Ammon's horn (tissue), 1 donor: ENCODE data around the gene DNAJC25.
A peak's percentile ranks its signal among the peaks of the same experiment; 100 is the strongest.
"Not testable (repeated sequence)": the region's sequence is repeated elsewhere in the genome, so short reads cannot be mapped to it uniquely, and the experiment has no call there.

ENCODE experiments used
- DNase-seq: peaks from one replicate; pipeline ENCODE4 v3.0.0-alpha.2; 2016; ENCODE audit warnings: low spot score

Gene DNAJC25

DNA sequence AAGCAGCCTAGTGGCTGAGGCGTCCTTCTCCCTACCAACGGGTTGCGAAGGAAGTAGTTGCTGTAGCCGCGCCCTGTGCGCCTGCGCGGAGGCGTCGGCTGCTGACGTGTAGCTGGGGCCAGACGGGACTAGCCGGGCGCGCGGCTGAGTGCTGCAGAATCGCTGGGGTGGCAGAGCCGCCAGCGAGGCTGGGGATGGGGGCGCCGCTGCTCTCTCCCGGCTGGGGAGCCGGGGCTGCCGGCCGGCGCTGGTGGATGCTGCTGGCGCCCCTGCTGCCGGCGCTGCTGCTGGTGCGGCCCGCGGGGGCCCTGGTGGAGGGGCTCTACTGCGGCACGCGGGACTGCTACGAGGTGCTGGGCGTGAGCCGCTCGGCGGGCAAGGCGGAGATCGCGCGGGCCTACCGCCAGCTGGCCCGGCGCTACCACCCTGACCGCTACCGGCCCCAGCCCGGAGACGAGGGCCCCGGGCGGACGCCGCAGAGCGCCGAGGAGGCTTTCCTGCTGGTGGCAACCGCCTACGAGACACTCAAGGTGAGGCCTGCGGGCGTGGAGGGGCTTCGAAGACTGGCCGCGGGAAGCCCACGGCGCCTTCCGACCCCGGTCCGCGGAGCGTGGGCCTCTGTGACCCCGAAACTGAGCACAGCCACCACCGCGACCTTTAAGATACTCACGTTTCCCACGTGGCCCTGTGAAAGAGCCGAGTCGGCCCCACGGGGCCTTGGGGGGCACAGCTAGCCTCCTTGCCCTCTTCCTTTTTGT is at the start of gene DNAJC25:
DNAJC25 (plus strand) TSS at position 121 of the 758 bp plus-strand sequence; CDS start at position 195, 74 bp downstream.
- DNase-seq, result peak; percentile 99

DNA sequence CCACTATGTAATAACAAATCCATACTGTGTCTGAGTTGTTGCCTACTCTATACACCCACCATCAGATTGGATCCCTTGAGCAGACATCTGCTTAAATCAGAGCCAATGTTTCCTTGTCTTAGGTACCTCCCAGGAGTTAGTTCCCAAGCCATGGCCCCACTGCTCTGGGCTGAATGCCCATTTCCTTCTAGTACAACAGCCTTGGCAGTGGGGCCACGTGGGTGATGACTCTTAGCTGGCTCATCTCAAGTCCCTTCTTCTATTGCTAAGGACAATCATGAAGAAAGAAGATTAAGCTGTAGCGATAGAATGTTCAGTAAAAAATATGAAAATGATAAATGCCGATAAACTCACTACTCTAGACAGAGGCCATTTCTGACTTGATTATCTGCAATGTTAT is 48.2 kb upstream of the DNAJC25 start:
- DNase-seq, result no peak

DNA sequence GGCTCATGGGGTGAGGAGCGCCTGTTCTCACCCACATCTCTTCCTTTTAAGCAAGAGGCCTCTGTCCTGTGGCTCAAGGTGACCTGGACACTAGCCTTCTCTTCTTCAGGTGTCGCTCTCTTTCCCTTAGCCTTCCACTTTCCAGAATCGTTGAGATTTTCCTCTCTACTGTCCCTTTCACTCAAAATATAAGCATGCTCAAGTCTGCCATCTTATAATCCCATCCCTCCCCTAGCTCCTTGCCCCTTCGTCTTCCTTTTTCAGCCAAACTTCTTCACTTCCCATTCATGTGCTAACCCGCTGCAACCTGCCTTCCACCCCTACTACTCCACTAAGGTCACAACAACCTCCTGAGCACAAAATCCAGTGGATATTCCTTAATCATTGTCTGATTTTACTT is 44.8 kb upstream of the DNAJC25 start:
- DNase-seq, result no peak

DNA sequence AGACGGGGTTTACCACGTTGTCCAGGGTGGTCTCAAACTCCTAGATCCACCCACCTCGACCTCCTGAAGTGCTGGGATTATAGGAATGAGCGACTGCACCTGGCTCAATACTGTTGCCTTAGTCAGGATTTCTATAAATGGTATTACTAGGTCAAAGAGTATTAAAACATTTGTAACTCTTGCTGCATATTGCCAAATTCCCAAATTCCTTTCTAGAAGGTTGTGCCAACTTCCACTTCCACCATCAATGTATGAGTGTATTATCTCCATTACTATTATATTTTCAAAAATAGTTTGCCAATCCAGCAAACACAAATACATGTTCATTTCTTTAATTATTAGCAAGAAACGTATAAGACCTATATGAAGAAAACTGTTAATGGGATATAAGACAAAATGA is 42.3 kb upstream of the DNAJC25 start:
- DNase-seq, result no peak

DNA sequence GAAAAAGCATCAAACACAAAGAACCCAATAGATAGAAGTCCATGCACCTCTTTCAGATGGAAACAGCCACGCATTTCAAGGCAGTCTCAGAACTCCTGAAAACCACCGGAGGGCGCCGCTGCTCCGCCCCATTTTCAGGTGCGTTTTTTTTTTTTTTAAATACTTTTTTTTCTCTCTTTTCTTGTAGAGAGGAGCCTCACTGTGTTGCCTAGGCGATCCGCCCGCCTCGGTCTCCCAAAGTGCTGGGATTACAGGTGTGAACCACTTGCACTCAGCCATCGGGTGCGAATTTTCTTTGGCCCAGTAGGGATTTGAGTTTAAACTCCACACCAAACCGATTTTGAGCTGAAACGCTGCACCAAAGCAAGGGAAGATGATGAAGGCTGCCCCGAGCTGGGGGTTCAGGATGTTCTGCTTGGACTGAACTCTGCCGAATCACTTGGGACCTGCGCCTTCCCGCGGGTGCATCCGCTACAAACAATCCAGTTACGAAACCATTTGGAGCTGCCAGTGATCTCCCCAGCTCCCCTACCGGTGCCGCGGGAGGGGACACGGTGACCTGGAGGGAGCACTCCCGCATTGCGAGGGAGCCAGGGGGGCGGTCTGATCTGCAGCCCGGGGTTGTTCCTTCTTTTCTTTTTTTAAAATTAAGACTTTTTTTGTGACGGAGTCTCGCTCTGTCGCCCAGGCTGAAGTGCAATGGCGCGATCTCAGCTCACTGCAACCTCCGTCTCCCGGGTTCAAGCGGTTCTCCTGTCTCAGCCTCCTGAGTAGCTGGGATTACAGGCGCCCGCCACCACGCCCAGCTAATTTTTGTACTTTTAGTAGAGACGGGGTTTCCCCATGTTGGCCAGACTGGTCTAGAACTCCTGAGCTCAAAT is 33.0 kb upstream of the DNAJC25 start:
- peak; percentile 68 for DNase-seq

DNA sequence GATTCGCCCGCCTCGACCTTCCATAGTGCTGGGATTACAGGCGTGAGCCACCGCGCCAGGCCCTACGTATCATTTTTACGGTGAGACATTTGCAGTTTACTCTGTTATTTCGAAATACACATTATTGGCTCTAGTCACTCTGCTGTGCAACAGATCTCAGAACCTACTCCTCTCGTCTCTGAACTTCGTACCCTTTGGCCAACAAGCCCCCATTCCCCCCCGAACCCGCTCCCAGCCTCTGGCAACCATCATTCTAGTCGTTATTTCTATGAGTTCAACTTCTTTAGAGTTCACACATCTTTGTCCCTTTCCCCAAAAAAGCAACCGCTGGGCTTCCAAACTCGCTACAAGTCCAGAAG is 32.4 kb upstream of the DNAJC25 start:
- DNase-seq, result peak; percentile 14

DNA sequence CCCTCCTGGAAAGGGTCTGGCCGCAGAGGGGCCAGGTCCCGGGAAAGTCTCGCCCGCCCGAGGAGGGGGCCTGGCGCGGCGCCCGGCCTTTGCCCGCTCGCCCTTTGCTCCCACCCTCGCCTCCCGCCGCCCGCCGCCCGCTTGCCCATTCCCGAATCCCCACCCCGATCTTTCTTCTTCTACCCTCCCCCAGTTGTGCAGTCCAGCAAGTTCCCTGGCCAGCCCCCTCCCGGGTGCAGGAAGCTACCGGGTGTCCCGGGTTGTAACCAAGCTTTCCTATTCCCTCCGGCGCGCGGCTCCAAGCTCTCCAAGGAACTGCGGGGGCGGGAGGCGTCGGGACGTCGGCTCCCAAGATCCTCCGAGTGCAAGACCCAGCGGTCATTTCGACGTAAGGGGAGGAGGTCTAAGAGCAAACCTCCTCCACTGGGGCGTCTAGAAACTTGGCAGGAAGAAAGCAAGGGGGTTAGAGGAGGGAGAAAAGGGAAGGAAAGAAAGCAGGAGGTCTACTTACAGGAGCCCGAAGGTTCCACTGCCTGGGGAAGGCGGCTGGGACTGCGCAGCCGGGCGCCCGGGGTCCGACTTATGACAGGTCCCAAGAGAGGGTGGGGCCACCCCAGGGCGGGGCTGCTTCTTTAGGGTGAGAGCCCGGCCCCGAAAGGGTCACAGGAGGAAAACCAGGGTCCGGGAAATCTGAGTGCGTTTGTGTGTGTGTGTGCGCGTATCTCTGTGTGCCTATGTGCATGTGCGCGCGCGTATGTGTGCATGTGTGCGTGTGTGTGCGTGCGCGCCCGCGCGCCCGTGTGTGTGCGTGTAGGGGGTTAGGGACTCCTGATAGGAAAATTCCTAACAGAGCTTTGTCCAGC is 31.8 kb upstream of the DNAJC25 start, which contains the start of gene PTGR1:
PTGR1 (minus strand) TSS at position 556 of the 863 bp plus-strand sequence. CDS start 2,225 bp downstream, outside the sequence.
- DNase-seq, result peak; percentile 77

DNA sequence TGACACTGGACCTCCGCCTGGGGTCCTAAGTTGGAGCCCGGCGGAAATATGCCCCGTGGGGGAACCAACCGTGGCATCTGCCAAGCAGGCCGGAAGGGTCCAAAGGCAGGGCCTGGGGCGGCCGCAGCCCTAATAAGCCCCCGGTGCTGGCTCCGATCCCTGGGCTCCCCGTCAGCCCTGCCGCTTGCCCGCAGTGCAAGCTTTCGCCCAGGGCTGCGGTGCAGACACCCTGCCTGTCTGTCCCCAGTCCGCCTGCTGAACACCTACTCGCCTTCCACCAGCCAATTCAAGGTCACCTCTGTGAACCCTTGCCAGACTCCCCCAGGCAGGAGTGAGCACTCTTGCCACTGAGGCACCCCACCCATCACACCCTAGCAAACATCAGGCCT is 31.2 kb upstream of the DNAJC25 start:
- no peak for DNase-seq

DNA sequence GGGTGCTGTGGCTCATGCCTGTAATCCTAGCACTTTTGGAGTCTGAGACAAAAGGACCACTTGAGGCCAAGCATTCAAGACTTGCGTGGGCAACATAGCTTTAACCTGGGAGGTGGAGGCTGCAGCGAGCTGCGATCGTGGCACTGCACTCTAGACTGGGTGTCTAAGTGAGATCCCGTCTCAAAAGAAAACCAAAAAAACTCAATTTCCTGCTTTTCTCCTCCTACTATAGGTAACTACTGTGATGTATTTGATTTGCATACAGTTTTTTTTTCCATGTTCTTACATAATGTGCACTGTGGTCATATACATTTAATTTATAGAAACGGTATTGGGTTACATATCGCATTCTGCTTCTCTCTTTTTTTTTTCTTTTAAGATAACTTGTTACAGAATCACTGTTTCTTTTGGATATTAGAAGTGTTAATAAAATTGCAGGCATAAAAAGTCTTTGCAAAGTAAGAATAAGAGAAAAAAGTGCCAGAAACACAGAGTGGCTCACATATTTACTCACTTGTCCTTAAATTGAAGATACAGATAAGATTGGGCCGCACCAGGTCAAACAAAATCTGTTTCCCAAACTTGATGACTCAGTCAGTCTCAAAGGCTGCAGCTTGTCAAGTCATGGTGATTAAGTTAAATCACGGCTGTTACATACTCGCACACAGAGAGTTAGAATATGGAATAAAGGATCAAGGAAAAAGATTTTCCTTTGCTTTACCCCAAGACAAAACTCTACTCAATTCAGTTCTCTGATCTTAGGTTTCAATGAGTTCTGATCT is 29.7 kb upstream of the DNAJC25 start:
- DNase-seq, result no peak

DNA sequence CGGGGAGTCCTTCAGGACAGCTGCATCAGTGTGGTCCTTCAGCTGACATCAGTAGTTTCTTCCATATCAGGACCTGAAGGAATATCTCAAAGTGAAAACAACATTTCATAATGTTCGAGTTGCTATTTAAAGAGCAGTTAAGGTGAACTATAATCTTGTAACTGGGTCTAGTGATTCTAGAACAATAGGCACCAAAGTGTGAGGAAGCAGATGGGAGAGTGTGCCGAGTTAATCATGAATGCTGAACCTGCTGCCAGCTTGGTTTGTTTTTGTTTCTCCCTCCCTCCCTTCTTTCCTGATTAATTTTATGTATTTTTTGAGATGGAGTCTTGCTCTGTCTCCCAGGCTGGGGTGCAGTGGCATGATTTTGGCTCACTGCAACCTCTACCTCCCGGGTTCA is 28.1 kb upstream of the DNAJC25 start:
- peak; percentile 30 for DNase-seq

DNA sequence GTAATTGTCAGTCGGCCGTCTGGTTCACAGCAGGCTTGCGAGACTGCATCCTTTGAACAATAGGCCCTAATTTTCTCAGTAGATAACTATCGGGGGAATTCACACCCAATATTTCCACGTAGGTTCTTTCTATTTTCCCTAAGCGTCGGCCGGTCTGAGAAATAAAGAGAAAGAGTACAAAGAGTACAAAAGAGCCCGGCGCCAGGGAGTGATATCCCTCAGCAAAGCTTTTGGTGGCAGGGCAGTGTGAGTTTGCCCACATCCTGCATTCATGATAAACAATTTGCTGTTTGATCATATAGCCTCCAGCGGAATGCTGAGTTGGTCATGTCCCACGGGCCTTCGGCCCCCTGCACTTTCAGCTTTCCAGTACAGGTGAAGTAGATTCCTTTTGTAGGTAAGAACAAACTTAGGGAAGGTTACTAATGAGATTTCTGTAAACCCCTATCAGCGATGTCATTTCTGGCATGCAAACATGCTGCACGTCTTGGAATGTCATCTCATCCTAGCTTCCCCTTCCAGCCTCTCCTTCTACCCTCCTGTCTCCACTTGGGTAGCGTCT is 27.0 kb upstream of the DNAJC25 start:
- no peak for DNase-seq

DNA sequence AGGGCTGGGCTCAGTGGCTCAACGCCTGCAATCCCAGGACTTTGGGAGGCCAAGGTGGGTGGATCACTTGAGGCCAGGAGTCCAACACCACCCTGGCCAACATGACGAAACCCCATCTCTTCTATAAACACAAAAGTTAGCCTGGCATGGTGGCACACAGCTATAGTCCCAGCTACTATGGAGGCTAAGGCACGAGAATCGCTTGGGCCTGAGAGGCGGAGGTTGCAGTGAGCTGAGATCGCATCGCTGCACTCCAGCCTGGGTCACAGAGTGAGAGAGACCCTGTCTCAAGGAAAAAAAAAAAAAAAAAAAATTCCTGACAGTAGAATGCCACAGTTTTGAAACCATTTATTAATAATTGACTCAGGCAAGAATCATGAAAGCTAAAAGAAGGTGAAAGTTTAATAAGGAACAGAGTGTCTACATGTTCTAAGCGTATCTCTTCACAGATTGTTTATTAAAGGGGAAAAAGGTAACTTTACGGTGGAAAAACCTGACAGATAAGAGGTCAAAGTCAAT is 26.0 kb upstream of the DNAJC25 start:
- no peak for DNase-seq

DNA sequence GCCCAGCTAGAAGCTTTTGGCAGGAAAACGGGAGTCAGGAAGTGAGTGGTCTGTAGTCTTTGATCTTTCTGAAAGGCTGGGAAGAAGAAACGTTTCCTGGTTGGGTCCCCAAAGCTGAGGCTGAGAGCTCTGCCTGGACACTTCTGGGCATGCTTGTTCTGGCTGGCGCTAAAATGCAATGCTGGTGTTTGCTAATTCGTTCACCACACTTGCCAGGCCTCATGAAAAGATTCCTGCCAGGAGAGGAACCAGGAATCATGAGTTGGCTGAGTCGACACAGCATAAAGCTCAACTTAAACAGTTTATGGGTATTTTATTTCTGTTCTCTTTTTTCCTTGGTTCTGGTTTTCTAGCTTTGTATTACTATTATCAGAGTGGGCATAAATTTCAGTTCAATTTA is 21.0 kb upstream of the DNAJC25 start:
- DNase-seq, result no peak

DNA sequence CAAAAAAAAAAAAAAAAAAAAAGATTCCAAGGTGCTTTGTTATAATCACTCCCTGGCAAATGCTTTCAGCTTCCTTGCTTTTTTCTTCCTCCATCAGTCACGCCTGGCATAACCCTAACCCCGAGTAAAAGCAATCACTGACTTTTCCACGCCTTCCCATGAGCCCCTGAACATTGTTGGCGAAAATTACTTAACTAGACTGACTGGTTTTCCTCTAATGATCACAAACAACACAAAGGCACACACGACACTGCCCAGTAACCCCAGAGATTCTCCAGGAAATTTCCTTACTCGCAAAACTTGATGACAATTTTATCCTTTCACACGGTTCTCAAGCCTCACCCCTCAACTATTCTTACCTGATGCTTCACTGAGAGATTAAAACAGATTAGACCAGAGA is 20.3 kb upstream of the DNAJC25 start:
- no peak for DNase-seq

DNA sequence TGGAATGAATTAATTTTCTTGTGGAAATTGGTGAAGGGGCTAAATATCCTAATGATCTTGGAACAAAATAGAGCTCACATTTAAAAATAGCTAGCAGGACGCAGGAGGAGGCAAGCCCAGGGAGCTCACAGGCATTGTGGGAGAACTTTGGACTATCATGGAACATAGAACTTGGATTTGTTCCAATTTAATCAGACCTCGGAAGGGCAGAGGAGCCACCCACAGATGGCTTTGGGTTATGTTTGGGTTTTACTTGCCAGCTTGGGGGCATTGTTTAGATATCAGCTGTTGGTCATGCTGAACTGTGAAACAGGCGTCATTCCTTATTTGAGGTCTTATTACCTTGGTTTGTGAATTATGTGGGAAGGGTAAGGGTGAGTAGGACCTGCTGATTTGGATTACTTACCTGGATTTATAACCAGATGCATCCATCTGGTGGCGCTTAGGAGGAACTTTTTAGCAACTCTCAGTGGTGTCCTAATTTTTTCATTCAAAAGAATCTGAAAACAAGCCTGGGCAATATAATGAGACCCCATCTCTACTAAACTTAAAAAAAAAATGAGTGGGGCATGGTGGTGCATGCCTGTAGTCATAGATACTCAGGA is 17.6 kb upstream of the DNAJC25 start:
- DNase-seq, result no peak

DNA sequence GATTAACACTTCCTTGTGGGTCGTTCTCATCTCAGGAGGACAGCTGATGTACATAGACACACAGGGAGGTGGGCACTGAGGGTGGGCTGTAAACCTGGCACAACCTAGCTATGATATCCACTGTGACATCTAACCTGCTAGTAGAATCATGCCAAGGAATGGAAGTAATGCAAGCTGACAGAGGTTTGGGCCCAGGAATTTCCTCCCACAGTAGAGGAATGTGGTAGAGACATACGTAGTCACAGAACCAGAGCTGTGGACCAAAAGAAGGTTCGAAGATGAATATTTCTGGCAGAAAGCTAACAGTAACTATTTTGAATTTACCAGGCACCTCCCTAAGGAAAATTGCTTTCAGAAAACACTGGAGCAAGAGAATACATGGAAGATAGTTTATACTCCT is 15.2 kb upstream of the DNAJC25 start:
- no peak for DNase-seq

DNA sequence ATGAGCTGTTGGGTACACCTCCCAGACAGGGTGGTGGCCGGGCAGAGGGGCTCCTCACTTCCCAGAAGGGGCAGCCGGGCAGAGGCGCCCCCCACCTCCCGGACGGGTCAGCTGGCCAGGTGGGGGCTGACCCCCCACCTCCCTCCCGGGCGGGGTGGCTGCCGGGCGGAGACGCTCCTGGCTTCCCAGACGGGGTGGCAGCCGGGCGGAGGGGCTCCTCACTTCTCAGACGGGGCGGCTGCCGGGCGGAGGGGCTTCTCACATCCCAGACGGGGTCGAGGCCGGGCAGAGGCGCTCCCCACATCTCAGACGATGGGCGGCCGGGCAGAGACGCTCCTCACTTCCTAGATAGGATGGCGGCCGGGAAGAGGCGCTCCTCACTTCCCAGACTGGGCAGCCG is 13.8 kb upstream of the DNAJC25 start:
- not testable (repeated sequence) for DNase-seq

DNA sequence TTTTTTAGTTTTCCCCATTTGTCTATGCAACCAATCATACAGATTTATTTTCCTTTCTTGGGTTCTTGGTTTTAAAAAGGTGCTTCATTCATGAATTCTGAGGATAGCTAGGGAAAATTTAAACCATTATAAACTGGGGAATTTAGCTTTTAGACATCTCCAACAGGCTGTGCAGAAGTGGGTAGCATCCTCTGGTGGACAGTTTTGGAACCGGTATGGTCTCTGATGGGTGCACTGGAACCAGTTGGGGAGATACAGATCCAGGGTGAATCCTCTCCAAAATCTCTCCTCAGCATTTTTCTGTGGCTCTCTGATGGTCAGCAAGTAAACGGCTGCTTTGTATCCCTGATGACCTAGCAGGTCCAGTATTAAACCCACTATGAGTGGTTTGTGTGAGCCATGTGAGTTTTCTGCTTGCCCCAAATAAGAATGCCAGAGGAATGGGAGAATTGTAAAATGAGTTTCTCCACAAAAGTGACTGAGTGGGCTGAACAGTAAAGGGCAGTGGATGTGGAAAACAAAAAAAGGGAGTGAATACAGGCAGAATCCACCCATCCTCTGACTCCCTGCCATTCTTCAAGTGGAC is 9.1 kb upstream of the DNAJC25 start:
- DNase-seq, result peak; percentile 64

DNA sequence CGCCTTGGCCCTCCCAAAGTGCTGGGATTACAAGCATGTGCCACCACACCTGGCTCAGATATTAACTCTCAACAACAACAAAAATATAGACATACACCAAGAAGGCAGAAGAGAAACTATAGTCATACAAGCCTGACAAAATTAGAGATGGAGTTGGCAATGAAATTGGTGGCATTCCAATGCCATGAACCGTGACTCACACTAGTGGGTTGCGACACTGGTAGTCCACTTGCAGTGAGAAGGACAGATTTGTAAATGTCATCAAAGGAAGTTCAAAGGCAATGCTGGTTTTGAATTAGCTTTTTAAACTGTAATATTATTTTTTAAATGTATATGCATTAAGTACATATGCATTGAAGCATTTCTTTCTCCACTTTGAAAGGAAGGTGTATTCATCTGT is 8.5 kb upstream of the DNAJC25 start:
- DNase-seq, result no peak
